ENCODE measurements around the gene AMER3.

AMER3 gene

DNA sequence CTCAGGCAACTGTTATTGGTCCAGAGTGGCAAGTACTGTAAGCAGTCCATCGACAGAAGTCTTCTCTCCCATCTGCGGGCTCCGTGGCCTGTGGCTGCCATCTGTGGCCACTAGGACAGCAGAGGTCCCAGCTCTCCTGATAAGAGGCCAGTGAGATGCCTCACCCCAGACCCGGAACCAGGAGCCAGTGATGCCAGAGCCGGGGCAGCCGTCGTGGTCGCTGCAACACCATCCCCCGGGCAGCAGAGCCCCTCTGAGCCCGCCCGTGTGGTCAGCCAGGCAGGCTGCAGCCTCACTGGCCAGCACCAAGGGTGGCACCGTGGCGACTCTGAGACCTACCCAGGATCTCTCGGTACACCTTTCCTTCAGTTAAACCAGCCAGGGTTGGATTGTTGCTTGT is 17.7 kb upstream of the AMER3 start:
- peaks cover 10% of the 10 kb centered on the region for H3K9me3 Mint-ChIP-seq
- H3K27ac Mint-ChIP-seq = no peak overlapping the region
- no peaks in the 10 kb centered on the region for H3K4me1 Mint-ChIP-seq
- ATAC-seq (no peak), DNase-seq (ENCODE audit: low spot score in 2 of 2) (no peak)
- no peaks in the 10 kb centered on the region for H3K36me3 Mint-ChIP-seq
- H3K4me3 Mint-ChIP-seq = no peak overlapping the region

DNA sequence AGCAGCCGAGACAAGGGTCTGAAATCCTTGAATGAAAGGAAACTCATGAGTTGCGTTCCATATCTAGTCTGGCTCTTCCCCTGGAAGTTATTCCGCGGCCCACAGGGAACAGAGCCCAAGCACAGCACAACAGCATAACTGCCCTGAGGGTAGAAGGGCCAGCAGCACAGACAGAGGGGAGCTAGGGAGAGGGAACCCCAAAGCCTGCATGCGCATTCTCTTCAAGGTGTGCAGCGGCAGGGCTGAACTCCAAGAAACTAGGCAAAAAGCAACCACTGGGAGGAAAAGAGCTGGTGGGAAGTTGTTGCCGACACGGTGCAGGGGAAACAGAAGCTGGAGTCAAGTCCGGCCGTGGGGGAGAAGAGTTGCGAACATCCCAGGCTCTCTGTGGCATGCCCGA is 14.7 kb upstream of the AMER3 start:
- no peaks in the 10 kb centered on the region for H3K4me1 Mint-ChIP-seq
- DNase-seq (ENCODE audit: low spot score in 2 of 2) = no peak
- no peaks in the 10 kb centered on the region for H3K9me3 Mint-ChIP-seq
- H3K36me3 Mint-ChIP-seq = no peaks in the 10 kb centered on the region
- no peak for ATAC-seq
- no peak overlapping the region for H3K27ac Mint-ChIP-seq
- no peak overlapping the region for H3K4me3 Mint-ChIP-seq

DNA sequence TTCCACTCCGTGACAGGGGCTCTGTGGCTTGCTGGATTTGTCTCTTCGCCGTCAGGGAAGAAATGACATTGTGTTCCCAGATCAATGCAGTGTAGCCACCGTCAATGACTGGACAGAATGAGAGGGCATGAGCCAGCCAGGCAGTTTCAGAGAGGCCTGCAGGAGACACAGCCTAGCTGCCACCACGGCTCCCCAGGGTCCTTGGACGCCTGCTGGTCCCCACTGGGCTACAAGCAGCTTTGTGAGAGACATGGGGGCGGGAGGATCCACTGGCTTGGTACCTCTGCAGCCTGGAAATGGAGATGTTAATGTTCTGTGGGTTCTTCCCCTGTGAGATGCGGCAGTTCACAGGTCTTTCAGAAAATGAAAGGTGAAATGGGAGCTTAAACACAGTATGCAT is 12.1 kb upstream of the AMER3 start:
- ATAC-seq = no peak
- Mint-ChIP-seq H3K4me3 (no peak overlapping the region), H3K9me3 (no peaks in the 10 kb centered on the region), H3K36me3 (no peaks in the 10 kb centered on the region), H3K27ac (no peak overlapping the region), H3K4me1 (no peaks in the 10 kb centered on the region)
- DNase-seq (ENCODE audit: low spot score in 2 of 2) = no peak

GRCh38 chr2:130744287-130745117 is 10.8 kb upstream of the AMER3 start:
- H3K4me3 Mint-ChIP-seq = no peak overlapping the region
- H3K36me3 Mint-ChIP-seq = no peaks in the 10 kb centered on the region
- no peak for ATAC-seq
- H3K4me1 Mint-ChIP-seq = no peaks in the 10 kb centered on the region
- no peak overlapping the region for H3K27ac Mint-ChIP-seq
- DNase-seq (ENCODE audit: low spot score in 2 of 2) = no peak
- H3K9me3 Mint-ChIP-seq = no peaks in the 10 kb centered on the region

DNA sequence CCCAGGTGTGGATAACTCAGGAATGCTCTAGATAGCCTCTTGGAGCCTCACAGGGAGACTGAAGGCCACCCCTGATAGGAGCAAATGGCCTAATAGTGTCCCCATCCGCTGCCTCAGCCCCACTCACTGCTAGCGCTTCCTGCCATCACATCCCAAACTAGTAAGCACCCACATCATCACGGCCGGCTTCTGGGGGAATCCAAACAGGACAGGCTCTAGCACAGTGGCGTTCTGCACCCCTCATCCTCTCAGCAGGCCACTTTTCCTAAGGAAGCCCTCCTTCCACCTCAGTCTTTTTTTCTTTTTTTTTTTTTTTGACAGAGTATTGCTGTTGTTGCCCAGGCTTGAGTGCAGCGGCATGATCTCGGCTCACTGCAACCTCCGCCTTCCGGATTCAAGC is 6.3 kb upstream of the AMER3 start:
- DNase-seq (ENCODE audit: low spot score in 2 of 2) = no peak
- H3K4me1 Mint-ChIP-seq = no peaks in the 10 kb centered on the region
- ATAC-seq = no peak
- no peak overlapping the region for H3K4me3 Mint-ChIP-seq
- no peaks in the 10 kb centered on the region for H3K9me3 Mint-ChIP-seq
- H3K27ac Mint-ChIP-seq = no peak overlapping the region
- H3K36me3 Mint-ChIP-seq = no peaks in the 10 kb centered on the region

DNA sequence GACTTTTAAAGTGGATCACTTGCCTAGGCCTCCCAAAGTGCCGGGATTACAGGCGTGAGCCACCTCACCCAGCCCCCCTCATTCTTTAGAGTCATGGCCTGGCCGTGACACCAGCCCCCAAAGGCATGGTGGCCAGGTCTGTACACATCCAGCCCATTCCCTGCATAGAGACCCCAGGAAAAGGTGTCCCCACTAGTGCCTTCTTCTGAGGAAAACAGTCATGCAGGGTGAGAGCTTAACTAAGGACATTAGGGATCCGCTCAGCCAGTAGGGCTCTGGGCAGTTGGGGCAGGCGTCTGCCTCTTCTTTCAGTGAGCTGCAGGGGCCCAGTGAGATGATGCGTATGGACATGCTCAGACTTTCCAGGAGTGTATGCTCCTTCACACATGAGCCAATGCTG is 5.7 kb upstream of the AMER3 start:
- Mint-ChIP-seq H3K4me1 (no peaks in the 10 kb centered on the region), H3K36me3 (no peaks in the 10 kb centered on the region), H3K9me3 (no peaks in the 10 kb centered on the region), H3K4me3 (no peak overlapping the region), H3K27ac (no peak overlapping the region)
- DNase-seq (ENCODE audit: low spot score in 2 of 2) (no peak), ATAC-seq (no peak)

DNA sequence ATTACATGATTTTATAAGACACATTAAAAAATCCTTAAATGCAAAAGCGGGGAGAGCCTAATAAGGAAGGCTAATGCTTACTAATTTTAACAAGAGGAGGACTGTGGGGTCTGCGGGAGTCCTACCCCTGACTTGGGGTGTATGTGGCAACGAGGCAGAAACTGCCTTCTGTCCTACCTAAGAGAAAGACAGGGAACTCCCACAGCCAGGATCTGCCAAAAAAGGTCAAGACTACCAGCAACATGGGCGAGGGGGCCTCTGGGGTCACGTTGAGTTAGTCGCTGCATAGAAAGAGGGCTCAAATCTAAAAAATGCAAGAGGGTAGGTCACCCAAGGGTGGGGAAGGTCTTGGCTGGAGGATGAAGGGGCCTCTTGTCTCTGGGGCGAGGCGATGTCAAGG is 529 bp upstream of the AMER3 start:
- Mint-ChIP-seq H3K9me3 (no peaks in the 10 kb centered on the region), H3K27ac (no peak overlapping the region), H3K4me1 (peaks cover 6% of the 10 kb centered on the region), H3K4me3 (no peak overlapping the region), H3K36me3 (no peaks in the 10 kb centered on the region)
- DNase-seq (ENCODE audit: low spot score in 2 of 2) (no peak), ATAC-seq (no peak)

- Mint-ChIP-seq H3K4me1 (peaks cover 6% of the 10 kb centered on the region), H3K9me3 (no peaks in the 10 kb centered on the region), H3K36me3 (no peaks in the 10 kb centered on the region), H3K4me3 (peak overlapping the region; percentile 34), H3K27ac (no peak overlapping the region)
- DNase-seq (ENCODE audit: low spot score in 2 of 2) (no peak), ATAC-seq (peak; percentile 72)
Observed at GRCh38 chr2:130756053-130756873, 923 bp downstream of the AMER3 start.

DNA sequence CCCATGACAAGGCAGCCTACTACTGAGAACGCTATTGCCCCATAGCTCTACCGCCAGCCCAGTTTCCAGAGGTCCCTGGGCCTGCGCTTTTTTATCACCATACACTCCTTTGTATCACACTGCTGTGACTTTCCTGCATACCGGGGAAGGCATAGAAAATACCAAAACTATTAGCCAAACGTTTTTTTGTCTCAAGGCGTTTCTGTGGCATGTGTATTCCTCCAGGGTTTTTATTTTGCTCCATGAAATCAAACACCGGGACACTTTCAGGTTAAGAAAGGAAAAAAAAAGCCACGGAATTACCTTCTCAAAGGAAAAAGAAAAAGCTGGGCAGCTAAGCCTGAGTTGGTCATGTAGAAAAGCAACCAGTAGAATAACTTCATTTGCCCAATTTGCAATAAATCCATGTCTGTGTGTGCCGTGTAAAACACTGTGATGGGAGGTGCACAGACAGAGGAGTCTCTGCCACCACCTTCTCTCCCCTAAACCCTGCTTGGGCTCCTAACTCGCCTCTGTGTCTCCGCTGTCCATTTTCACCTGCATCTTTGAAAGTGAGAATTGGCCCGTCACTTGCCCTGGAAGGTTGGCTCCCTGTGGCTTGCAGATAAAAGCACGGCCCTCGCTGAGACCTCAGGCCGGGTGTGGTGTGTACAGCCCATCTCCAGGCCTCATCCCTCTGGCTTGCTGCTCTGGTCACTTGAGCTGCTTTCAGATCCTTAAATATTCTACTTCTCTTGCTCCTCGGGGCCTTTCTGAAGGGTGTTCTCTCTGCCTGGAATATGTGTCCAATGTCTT is 1.7 kb downstream of the AMER3 start:
- H3K4me3 Mint-ChIP-seq = peak overlapping the region; percentile 32
- no peak for ATAC-seq
- H3K4me1 Mint-ChIP-seq = peaks cover 6% of the 10 kb centered on the region
- H3K36me3 Mint-ChIP-seq = no peaks in the 10 kb centered on the region
- no peaks in the 10 kb centered on the region for H3K9me3 Mint-ChIP-seq
- H3K27ac Mint-ChIP-seq = no peak overlapping the region
- DNase-seq (ENCODE audit: low spot score in 2 of 2) = no peak

DNA sequence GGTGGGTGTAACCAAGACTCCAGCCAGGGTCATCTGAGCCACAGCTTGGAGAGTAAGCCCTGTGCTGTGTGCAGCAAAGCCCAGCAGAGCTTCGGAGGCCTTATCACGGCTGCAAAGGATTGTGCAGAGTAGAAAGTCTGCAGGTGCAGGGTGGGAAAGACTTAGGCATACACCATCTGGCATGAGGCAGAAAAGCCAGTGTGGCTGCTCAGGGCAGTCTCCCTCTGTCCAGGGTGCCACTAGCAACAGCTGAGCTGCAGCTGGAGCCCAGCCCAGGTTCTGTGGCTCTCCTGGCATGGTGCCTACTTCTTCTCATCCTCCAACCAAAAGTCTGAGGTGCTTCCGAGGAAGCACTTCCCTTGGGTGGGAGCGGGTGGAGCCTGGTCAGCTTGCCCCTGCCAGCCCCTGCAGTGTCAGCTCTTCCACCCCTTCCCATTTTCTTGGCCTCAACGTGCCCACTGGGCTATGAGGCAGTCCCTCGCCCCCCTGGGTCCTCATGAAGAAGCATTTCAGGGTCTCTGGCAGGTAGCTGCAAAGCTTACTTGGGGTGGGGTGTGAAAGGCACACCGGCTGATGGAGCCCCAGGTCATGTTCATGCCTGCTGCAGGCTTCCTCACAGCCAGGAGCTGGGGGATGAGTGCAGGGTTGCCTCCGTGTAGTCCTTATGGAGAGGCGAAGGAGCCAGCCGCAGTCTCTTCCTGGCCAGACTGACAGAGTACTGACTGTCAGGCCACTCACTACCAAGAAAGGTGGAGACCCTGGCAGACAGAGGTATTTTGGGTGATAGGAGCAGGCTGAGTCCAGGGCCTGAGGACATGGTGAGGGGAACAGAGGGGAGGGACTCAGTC is 4.8 kb downstream of the AMER3 start:
- H3K4me1 Mint-ChIP-seq = peaks cover 6% of the 10 kb centered on the region
- DNase-seq (ENCODE audit: low spot score in 2 of 2) (no peak), ATAC-seq (peak; percentile 3)
- no peaks in the 10 kb centered on the region for H3K36me3 Mint-ChIP-seq
- no peak overlapping the region for H3K27ac Mint-ChIP-seq
- H3K9me3 Mint-ChIP-seq = no peaks in the 10 kb centered on the region
- H3K4me3 Mint-ChIP-seq = no peak overlapping the region

DNA sequence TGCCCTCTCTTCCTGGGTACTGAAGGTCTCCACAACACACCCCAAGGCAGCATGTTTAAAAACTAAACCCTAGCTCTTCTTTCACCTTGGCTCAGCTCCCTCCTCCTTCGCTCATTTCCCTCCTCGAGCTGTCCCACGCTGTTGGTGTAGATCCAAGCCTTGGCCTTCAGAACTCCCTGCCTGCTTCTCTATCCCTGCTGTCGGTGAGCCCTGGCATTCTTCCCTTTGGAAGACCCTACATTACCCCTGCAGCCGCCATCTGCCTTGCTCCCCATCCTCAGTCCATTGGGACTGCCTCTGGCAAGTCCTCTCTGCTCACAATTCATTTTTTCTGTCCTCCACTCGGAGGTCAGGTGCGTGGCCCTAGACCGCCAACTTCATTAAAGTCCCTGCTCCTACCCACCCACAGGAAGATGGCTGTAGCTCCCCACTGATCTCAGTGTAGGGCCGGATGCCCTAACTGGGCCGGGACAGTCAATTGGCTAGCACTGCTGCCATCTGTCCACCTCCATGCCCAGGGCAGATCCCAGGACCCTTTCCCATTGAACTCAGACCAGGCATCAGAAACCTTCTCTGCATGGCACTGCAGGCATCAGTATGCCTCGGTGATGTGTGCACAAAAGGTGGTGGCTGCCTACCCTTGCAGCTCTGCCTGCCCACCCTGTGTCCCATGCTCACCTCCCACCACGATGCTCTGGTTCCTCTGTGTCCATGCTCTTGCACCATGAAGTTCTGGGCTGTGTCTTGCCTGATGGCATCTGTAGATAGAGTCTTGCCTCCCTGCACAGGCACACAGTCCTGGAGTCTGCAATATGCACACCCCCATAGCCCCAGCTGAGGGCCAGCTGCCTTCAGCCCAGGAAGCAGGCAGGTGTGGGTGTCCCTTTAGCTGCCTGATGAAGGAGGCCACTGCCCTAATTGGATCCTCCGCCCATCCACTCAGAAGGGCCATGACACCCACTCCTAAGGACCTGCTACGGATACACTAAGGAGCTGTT is 5.7 kb downstream of the AMER3 start:
- H3K4me3 Mint-ChIP-seq = no peak overlapping the region
- H3K36me3 Mint-ChIP-seq = no peaks in the 10 kb centered on the region
- H3K27ac Mint-ChIP-seq = no peak overlapping the region
- no peaks in the 10 kb centered on the region for H3K9me3 Mint-ChIP-seq
- no peaks in the 10 kb centered on the region for H3K4me1 Mint-ChIP-seq
- DNase-seq (ENCODE audit: low spot score in 2 of 2) (no peak), ATAC-seq (no peak)

GRCh38 chr2:130762031-130762909 is 6.9 kb downstream of the AMER3 start:
- Mint-ChIP-seq H3K4me3 (no peak overlapping the region), H3K36me3 (no peaks in the 10 kb centered on the region), H3K27ac (no peak overlapping the region), H3K9me3 (no peaks in the 10 kb centered on the region), H3K4me1 (no peaks in the 10 kb centered on the region)
- ATAC-seq (no peak), DNase-seq (ENCODE audit: low spot score in 2 of 2) (no peak)

- ATAC-seq = no peak
- no peak for DNase-seq (ENCODE audit: low spot score in 2 of 2)
- no peak overlapping the region for H3K4me3 Mint-ChIP-seq
- no peaks in the 10 kb centered on the region for H3K36me3 Mint-ChIP-seq
- H3K9me3 Mint-ChIP-seq = no peaks in the 10 kb centered on the region
- H3K27ac Mint-ChIP-seq = no peak overlapping the region
- no peaks in the 10 kb centered on the region for H3K4me1 Mint-ChIP-seq
Observed at GRCh38 chr2:130762910-130763385, 7.6 kb downstream of the AMER3 start.

All from stimulated activated effector memory CD8-positive, alpha-beta T cell treated with anti-CD3 and anti-CD28 coated beads, Interleukin-12 subunit alpha, Interleukin-12 subunit beta, amount 100 ng/mL, for 72 hours (primary cell).